RWPE1 (cell line): ENCODE results near the gene LDLRAD4.

ENCODE experiments used
- CTCF ChIA-PET: fragments of 350-600 bp; sonication (Branson Sonifier 250); formaldehyde crosslinking; extraction: SDS; loops from one replicate; lab custom pipeline; 2021; lab: Yijun Ruan, JAX
- POLR2A ChIA-PET: fragments of 400-600 bp; formaldehyde crosslinking; extraction: SDS; loops from one replicate; lab custom pipeline; 2020; ENCODE audit warnings: antibody characterized with exemption; ENCODE audit not compliant: low non-redundant PET; lab: Yijun Ruan, JAX
- DNase-seq: peaks from one replicate; pipeline ENCODE4 v3.0.0; 2012; ENCODE audit warnings: low spot score
- H3K27ac ChIP-seq: fragments of 450-650 bp; 2 replicates; pipeline ENCODE4 v1.5.1; 2017
- CTCF ChIP-seq: fragments of 450-650 bp; conservative IDR thresholded peaks from 2 replicates; pipeline ENCODE4 v1.5.1; 2017; ENCODE audit warnings: low read depth, mild to moderate bottlenecking

Gene LDLRAD4

GRCh38 chr18:13386891-13387801 lies 168.6 kb downstream of the LDLRAD4 start:
- ChIA-PET CTCF (interaction anchor here (0.5 to 0.7 kb wide), 2 partner anchors 208 to 435 kb away, joined by 5 read pairs; no protein-coding TSS in a partner anchor), POLR2A (no interaction called here)
- no peak for DNase-seq
- no peak overlapping the region for H3K27ac ChIP-seq
- no peak for TF ChIP-seq CTCF

DNA sequence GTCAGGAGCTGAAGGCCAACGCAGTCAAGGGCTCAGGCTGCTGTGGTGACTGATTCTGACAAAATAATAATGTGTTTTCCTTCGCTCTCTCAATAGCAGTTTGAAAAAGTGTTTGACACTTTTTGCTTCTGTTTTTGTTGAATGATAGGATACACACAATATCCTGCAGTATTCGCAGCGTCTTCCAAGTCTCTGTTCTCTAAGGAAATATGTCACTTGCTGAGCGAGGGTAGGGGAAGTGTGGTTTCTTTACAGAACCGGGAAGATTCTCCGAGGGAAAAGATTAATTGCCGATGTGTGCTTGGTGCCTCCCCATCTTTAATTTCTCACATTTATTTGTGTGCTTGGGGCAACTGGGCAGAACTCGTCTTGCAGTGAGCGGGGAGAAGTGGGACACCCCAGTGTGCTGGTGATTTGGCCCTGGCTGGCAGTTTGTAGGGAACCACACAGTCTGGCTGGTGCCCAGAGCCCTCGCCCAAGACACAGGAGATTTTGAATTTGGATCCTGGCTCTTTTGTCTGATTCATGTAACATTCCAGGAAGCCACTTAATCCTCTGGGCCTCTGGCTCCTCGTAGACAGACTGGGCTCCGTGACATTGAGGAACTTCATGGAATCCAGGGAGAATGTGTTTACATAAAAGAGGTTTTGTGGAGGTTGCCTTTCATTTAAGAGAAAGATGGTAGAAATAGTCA lies 169.4 kb downstream of the LDLRAD4 start:
- ChIA-PET POLR2A (no interaction called here), CTCF (interaction anchor here (0.7 kb wide), 1 partner anchor 208 kb away, joined by 5 read pairs; no protein-coding TSS in a partner anchor)
- DNase-seq = no peak

DNA sequence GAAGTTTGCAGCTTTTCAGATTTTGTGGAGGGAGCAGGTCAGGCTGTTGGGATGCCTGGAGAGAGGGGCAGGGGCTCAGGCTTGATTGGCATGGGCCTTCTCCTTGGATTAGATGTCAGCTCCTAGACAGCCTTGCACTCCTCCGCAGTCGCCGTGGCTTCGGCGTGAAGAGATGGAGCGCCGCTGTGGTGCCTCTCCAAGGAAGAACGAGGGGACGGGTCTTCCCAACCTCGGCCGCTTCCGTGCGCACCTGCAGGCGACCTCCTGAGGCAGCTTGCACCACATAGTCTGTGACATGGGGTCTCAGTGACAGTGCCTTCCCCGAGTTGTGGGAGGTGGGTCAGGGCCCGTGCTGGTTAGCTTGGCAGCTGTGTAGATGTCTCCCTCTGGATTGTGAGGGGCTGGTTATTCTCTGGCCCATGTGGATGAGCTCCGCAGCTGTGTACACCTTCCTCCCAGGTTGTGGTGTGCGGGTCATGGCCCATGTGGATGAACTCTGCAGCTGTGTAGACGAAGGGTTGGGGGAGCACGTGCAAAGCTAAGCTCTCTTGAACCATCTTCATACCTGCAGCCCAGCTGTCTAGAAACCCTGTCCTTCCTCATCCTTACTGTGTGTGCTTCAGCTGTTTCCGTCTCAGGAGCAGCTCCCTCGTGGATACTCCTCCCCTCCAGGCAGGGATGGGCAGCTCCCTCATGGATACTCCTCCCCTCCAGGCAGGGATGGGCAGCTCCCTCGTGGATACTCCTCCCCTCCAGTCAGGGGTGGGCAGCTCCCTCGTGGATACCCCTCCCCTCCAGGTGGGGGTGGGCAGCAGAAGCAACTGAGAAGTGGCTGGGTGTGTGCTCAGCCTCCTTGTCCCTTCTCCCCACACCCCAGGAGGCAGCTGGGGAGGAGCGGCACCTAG lies 170.3 kb downstream of the LDLRAD4 start:
- TF ChIP-seq CTCF = no peak
- ChIA-PET CTCF (no interaction called here), POLR2A (no interaction called here)
- no peak overlapping the region for H3K27ac ChIP-seq
- no peak for DNase-seq

More for the DNA sequence above, 169.4 kb downstream of the LDLRAD4 start:
- no peak for TF ChIP-seq CTCF
- no peak overlapping the region for H3K27ac ChIP-seq

DNA sequence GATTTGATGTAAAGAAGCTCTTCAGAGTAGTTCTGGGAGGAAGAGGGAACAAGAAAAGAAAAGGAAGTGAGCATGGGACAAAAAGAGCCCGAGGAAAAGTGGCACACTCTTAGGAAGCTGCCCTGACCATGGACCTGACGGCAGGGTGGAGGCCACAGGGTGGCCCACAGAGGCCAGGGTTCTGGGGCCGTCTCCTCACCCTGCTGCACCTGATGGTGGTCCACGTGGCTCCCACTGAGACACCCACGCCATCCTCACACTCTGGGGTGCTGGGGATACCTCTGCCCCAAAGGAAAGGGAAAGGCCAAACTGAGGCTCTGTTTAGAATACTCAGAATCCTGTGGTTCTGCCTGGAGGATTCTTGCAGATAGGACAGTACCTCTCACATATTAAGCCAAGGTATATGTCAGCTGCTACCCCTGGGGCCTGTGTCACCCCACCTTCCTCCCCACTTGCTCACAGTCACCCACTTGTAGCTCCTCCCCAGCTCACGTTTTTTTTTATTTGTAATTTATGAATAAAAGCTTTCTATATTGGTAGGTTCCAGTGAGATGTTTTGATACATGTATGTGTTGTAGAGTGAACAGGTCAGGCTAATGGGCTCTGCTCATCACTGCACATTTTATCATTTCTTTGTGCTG lies 171.1 kb downstream of the LDLRAD4 start:
- H3K27ac ChIP-seq = no peak overlapping the region
- POLR2A ChIA-PET = interaction anchor here (0.6 kb wide), 1 partner anchor 18 kb away, joined by 3 read pairs; no protein-coding TSS in a partner anchor
- DNase-seq = no peak
- CTCF ChIA-PET = no interaction called here
- TF ChIP-seq CTCF = no peak

- no peak for TF ChIP-seq CTCF
- CTCF ChIA-PET = no interaction called here
- no peak for DNase-seq
- no peak overlapping the region for H3K27ac ChIP-seq
- POLR2A ChIA-PET = interaction anchor here (0.6 kb wide), 1 partner anchor 18 kb away, joined by 3 read pairs; no protein-coding TSS in a partner anchor
These were observed 171.6 kb downstream of the LDLRAD4 start for GRCh38 chr18:13390196-13390595.
